BJ (cell line): Measurements from ENCODE around the gene TMEM266. TPM values are rescaled to one million over a fixed set of nuclear protein-coding genes. Genes with fewer than 3 reads are reported as not detected.

Experiments used
- CTCF ChIA-PET: fragments of 350-600 bp; formaldehyde crosslinking; extraction: SDS; loops from one replicate; lab custom pipeline; 2021; ENCODE audit warnings: antibody characterized with exemption, inconsistent platforms; lab: Yijun Ruan, JAX
- POLR2A ChIA-PET: fragments of 300-600 bp; sonication (Branson Sonifier 250); formaldehyde crosslinking; extraction: SDS; loops from one replicate; lab custom pipeline; 2021; ENCODE audit warnings: antibody characterized with exemption; lab: Charles Lee
- DNase-seq: peaks from one replicate; pipeline ENCODE4 v3.0.0-alpha.2; 2011; ENCODE audit warnings: low read depth
- H3K27me3 ChIP-seq: 2 replicates; pipeline ENCODE4 v1.6.0; 2011; ENCODE audit warnings: low read length; ENCODE audit not compliant: control insufficient read depth, insufficient read depth
- H3K36me3 ChIP-seq: 2 replicates; pipeline ENCODE4 v1.5.1; 2011; ENCODE audit warnings: low read length; ENCODE audit not compliant: control insufficient read depth, insufficient read depth
- H3K4me3 ChIP-seq: 2 replicates; pipeline ENCODE4 v1.5.1; 2011; ENCODE audit warnings: low read depth, mild to moderate bottlenecking, control low read depth, low read length
- polyA plus RNA-seq: library from polyadenylated mRNA; depleted of rRNA; stranded (reverse); fragments of >200 nt; gene quantifications from 2 replicates; pipeline ENCODE4 v1.2.3, GENCODE V29; 2011
- TF ChIP-seq, protein P1 (sequence below): IDR thresholded peaks from 2 replicates; pipeline ENCODE4 v1.5.1; 2011; ENCODE audit warnings: low read depth, mild to moderate bottlenecking, control low read depth, inconsistent platforms, low read length, moderate library complexity; ENCODE audit not compliant: insufficient read depth

Gene TMEM266
- polyA plus RNA-seq, 1 experiment, result 0.18 TPM

DNA sequence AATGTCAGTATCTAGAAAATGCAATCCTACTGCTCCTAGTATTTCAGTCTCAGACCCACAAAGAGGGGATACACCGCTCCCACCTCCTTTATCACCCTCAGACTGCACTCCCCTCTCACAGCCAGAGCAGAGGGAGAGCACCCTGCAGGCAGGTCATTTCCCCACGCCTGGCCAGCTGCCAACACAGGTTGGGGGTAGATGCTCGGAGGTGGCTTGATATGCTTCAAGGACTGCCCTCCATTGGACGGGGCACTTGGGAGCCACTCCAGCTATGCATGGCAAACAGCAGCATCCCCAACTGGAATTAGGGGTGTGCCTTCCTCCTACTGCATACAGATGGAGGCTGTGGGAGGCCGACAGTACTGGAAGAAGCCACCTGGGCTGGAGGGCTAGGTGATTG is 41.9 kb downstream of the TMEM266 start:
- no peaks in the 10 kb centered on the region for H3K36me3 ChIP-seq
- H3K4me3 ChIP-seq, result no peak overlapping the region
- DNase-seq, result no peak
- CTCF ChIA-PET, result interaction anchor here (1.0 to 1.1 kb wide), 2 partner anchors 38 to 60 kb away, joined by 3 read pairs; no protein-coding TSS in a partner anchor
- POLR2A ChIA-PET, result no interaction called here
- peaks cover 4% of the 10 kb centered on the region for H3K27me3 ChIP-seq
- TF ChIP-seq, protein P1, sequence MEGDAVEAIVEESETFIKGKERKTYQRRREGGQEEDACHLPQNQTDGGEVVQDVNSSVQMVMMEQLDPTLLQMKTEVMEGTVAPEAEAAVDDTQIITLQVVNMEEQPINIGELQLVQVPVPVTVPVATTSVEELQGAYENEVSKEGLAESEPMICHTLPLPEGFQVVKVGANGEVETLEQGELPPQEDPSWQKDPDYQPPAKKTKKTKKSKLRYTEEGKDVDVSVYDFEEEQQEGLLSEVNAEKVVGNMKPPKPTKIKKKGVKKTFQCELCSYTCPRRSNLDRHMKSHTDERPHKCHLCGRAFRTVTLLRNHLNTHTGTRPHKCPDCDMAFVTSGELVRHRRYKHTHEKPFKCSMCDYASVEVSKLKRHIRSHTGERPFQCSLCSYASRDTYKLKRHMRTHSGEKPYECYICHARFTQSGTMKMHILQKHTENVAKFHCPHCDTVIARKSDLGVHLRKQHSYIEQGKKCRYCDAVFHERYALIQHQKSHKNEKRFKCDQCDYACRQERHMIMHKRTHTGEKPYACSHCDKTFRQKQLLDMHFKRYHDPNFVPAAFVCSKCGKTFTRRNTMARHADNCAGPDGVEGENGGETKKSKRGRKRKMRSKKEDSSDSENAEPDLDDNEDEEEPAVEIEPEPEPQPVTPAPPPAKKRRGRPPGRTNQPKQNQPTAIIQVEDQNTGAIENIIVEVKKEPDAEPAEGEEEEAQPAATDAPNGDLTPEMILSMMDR, result no peak

DNA sequence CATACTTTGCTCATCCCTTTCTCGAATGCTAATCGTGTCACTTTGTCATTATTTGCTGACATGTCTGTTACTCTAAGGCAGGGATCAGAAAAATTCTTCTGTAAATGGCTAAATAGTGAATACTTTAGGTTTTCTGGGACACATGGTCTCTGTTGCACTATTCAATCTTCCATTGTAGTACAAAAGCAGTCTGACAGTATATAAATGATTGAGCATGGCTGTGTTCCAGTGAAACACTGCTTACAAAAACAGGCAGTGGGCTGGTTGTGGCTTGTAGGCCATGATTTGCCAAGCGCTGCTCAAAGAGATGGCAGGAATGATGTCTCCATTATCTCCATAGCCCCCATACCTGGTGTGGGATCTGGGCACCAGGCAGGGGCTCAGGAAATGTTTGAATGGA is 45.6 kb downstream of the TMEM266 start:
- no peak overlapping the region for H3K4me3 ChIP-seq
- peaks cover 2% of the 10 kb centered on the region; the same call in 1 of the 2 replicates for H3K27me3 ChIP-seq
- no peaks in the 10 kb centered on the region for H3K36me3 ChIP-seq
- ChIA-PET CTCF (no interaction called here), POLR2A (no interaction called here)
- TF ChIP-seq, protein P1, result no peak
- no peak for DNase-seq

DNA sequence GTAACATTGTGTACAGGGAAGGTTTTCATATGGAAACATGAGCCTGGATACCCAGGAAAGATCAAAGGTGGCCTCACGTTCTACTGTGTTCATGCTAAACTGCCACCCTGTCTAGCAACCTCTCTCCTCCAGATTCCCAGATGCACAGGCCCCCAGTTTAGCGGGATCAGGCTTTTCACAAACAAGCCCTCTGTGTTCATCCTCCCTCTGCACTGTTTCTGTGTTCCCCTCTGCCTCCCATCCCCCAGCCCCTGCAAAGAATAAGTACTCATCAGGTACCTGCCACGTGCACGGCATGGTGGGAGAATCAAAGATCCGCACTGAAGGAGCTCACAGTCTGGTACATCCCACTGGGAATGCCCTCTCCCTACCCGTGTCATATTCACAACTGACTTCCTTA is 46.1 kb downstream of the TMEM266 start:
- DNase-seq, result no peak
- POLR2A ChIA-PET, result no interaction called here
- Histone ChIP-seq H3K27me3 (0 out of 2 replicates have a peak, but pooled peaks cover 1% of the 10 kb centered on the region), H3K36me3 (no peaks in the 10 kb centered on the region), H3K4me3 (no peak overlapping the region)
- TF ChIP-seq, protein P1, result no peak
- CTCF ChIA-PET, result interaction anchor here (3.4 kb wide), 1 partner anchor 33 kb away, joined by 12 read pairs; no protein-coding TSS in a partner anchor

DNA sequence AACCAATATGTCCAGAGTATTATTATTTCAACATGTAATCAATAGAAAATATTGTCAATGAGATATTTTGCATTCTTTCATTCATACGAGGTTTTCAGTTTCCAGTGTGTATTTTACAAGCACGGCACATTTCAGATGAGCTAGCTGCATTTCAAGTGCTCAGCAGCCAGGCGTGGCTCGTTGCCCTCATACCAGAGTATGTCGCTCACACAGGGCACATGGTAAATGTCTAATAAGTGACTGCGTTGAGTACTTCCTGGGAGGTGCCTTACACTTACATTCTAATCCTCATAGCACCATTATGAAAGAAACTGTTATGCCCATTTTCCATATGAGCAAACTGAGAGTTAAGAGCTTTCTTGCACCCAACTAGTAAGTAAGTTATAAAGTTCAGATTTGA is 47.4 kb downstream of the TMEM266 start:
- CTCF ChIA-PET, result interaction anchor here (1.3 to 3.4 kb wide), 2 partner anchors 21 to 32 kb away, joined by 4 to 12 read pairs; no protein-coding TSS in a partner anchor
- Histone ChIP-seq H3K36me3 (no peaks in the 10 kb centered on the region), H3K27me3 (0 out of 2 replicates have a peak, but pooled peaks cover 1% of the 10 kb centered on the region), H3K4me3 (no peak overlapping the region)
- DNase-seq, result no peak
- TF ChIP-seq, protein P1, result no peak
- POLR2A ChIA-PET, result no interaction called here

DNA sequence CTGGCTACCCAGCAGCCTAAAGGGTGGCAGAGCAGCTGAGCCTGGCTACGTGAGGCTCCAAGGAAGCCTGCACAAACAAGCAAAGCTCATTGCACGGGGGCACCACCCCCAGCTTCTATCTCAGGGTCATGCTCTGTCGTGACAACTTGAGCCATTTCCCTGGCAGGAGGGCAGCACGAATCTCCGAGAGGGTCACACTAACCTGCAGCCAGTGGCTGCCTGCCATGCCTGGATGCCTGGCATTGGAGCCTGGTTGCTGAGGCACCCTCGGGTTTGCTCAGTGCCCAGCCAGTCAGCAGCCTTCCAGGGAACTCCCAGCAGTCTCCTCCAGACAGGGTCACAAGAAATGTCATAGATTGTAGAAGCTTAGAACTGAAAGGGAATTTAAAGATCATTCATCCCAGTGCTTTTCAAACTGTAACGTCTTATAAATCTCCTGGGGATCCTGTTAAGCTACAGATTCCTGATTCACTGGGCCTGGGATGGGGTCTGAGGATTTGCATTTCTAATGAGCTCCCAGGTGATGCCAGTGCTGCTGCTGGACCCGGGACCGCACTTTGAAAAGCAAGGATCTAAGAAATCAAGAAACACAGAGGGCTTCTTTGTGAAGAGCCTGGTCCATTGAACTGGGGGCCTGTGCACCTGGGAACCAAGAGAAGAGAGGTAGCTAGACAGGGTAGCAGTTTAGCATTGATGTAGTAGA is 48.4 kb downstream of the TMEM266 start:
- ChIA-PET CTCF (interaction anchor here (0.6 to 3.4 kb wide), 3 partner anchors 20 to 58 kb away, joined by 3 to 12 read pairs (median 4); no protein-coding TSS in a partner anchor), POLR2A (no interaction called here)
- no peak for DNase-seq
- TF ChIP-seq, protein P1, result no peak
- Histone ChIP-seq H3K36me3 (no peaks in the 10 kb centered on the region), H3K27me3 (no peaks in the 10 kb centered on the region), H3K4me3 (no peak overlapping the region)
